GM18867 (cell line): Measurements from ENCODE around the gene NRM.
A peak's percentile ranks its signal among the peaks of the same experiment; 100 is the strongest.

Experiments
- ATAC-seq: cut with Tn5 transposase; IDR thresholded peaks from one replicate; pipeline ENCODE4 v1.9.1; 2021; ENCODE audit warnings: mild to moderate bottlenecking, moderate library complexity; ENCODE audit not compliant: unreplicated experiment

The NRM gene

DNA sequence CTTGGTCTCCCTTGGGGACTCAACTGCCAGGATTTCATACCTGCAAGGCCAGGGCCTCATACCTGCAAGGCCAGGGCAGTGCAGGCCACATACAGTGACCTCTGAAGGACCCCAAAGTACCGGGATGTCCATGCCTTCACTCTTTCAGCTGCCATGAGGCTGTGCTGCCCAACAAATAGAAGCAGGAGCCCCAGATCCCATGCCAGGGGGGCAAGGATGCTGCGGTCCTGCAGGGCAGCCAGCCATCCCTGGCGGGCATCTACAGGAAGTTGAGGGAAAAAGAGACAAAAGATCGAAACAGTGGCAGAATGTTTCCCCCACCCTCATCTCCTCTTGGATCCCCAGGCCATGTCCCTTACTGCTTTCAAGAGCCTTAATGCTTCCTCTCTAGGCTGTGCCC is 799 bp downstream of the NRM start:
- ATAC-seq, result no peak

- no peak for ATAC-seq
Measured at GRCh38 chr6:30689022-30689865, 1.5 kb downstream of the NRM start.

DNA sequence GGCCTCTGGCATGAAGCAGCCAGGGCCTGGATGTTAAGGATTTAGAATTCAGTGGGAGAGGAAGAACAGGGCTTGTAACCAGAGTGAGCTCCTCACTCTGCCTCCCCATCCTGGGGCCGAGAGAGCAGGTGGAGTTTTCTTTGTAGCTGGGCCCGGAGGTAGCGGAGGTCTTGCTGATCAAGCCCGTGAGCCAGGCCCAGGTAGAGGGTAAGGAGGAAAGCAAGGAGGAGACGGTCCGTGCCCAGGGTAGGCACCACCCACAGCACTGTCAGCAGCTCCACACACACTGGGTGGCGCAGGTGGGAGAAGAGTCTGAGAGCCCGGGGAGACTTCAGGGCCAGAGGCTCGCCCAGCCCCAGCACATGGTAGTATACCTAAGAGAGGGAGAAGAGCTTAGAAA is 2.2 kb downstream of the NRM start:
- no peak for ATAC-seq

GRCh38 chr6:30687659-30688431 is 2.9 kb downstream of the NRM start:
- ATAC-seq, result no peak

- peak; percentile 39 for ATAC-seq
Measured at GRCh38 chr6:30686908-30687658, 3.7 kb downstream of the NRM start.

DNA sequence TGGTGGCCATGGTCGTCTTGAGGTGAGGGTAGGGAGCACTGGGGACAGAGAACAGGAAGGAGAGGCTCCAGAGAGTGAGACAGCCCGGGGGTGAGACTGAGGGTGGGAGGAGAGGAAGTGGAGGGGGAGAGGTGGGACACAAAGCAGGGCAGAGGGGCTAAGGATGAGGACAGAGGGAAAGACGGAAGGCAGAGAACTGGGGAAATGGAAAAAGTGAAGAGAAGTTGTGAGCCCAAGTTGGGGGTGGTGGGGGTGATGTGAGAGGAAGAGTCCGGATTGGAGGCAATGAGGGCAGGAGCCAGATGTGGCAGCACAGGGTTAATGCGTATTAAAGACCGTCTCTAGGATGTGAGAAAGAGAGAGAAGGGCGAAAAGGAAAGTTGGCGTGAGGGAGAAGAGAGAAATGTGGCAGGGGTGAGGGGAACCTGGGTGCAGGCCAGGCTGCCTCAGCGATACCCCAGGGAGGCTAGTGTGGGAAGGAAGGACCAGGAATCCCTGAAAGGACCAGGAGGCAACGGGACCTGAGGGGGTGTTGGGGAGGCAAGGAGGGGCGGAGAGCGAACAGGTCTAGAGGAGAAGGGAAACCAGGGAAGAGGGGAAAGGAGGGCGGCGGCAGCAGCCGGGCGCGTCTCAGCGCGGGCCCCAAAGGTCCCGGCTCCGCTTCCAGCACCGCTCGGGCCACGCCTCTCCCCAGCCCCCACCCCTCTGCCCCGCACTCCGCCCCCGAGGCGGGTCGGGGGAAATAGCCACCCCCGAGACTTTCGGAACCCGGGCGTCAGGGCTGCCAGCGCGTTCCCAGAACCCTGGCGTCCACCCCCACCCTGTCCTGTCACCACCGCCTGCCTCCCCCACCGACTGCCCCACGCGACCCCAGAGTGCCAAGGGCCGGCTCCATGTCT is 4.5 kb downstream of the NRM start, which contains the start of gene PPP1R18:
Gene PPP1R18 (minus strand): TSS at position 637 of the 899 bp plus-strand sequence. CDS start 627 bp downstream, at position 10.
- ATAC-seq, result peak; percentile 23

- ATAC-seq, result no peak
Measured at GRCh38 chr6:30685157-30686008, 5.4 kb downstream of the NRM start.

DNA sequence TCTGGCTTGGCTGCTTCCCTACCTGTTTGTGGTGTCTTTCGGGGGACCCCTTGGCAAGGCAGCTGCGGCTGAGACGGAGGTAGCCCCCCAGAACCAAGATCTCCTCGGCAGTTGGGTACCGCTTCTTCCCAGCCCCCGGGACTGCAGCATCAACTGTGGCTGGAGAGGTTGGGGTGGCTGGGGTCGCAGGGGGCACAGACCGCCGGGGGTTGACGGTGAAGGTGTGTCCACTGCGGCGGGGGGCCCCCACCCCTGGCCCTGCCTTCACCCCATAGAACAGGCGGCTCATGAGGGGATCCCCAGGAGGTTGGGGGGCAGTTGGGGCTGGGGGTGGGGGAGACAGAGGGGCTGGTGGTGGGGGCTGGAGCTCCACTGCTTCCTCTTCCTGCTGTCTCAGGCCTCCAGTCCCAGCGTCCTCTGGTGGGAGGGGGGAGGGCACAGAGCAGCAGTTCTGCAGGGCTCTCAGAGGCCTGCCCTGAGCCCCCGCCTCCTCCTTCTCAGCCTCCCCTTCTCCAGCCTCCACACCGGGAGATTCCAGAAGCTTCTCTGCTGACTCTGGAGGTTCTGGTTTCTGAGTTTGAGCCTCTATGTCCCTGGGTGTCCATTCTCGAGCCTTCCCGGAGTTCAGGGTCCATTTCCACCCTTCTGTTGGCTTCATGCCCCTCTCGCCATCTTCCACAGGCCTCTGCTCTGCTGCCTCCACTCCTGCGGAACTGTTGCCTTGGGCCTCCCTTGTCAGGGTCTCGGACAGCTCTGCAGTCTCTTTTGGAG is 6.2 kb downstream of the NRM start:
- no peak for ATAC-seq

GRCh38 chr6:30683980-30684338 is 6.8 kb downstream of the NRM start:
- ATAC-seq, result no peak

- no peak for ATAC-seq
Measured at GRCh38 chr6:30683183-30683979, 7.4 kb downstream of the NRM start.

DNA sequence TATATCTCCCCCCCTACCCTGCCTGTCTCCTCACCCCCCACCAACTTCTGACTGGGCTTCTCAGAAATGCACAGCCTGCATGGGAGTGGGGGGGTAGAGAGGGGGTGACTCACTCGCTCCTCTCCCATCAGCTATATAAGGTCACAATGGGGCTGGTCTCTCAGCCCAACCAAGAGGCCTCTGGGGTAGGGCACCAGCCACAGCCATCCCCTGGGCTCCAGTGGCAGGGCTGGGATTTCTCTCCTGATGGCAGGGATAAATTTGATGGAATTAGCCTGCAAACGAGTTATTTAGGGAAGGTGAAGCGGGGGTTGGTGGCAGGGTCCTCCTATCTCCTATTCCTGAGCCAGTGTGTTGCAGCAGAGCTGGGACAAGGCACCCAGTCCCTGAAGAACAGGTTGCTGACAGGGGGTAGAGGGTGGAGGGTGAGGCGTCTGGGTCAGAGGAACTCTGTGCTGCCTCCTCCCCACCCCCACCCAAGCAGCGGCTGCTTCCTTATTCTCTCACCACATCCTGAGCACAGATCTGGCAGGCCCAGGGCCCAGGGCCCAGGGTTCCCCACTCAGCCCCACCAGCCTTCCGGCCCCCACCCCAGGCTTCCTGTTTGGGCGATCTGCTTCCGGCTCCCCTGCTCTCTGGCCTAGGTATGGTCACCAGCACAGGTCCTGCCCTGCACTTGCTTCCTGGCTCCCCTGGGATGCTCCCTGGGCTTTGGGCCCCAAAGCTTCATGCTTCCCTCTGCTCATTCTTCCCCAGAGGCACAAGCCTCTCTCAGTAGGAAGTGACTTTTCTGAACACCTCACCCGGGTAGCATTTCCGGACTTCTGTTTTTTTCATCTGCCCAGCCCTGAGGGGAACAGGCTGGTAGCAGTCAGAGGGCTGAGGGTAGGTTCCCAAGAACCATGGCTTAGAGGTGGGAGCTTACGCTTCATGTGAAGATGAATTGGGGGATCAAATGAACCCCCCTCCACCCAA is 8.4 kb downstream of the NRM start:
- ATAC-seq, result peak; percentile 51

DNA sequence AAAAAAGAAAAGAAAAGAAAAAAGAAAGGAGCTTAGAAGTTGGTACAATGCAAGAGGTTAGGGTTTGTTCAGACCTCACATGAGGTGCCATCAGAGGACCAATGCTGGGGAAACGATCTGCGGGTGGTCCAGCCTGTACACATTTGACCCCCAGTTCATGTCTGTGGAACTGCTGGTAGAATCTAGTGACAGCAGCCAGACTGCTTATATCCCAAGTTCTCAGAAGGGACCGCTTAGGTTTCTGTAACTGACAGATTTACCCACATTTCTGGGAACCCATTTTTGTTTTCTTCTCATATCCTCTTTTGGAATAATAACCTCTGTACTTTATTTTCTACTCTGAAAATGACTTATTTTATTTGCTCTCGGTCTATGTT is 9.0 kb downstream of the NRM start:
- no peak for ATAC-seq

DNA sequence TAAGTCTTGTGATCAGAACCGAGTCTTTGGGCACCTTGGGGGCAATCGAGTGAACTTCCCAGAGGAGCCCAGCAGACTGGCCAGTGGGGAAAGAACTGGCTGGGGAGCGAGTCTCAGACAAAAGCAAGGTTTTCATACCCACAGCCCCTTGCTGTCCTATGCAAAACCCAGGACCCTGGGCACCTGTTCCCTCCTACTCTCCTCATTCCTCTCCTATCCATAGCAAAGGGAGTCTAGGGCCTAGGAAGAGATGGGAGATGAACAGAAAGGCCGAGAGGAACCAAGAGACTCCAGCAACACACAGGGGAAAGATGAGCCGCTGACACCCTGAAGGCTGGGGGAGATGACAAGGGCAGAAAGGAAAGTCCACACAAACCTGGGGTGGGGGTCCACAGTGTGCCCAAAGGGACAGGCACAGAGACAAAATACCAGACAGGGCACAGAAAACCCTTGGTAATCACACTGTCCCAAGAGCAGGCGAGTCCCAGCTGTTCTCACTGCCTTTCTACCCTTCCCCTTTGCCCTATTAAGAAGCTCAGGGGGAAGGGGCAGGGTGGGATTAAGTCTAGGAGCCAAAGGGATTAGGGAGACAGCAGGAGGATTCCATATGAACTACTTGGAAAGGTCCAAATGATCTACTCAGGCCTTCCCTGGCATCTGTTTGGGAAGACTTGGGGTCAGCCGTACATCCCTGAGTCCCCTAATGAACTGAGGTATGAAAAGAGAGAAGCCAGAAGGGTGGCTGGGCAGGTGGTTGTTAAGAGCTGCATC is 10.8 kb downstream of the NRM start:
- ATAC-seq, result no peak

GRCh38 chr6:30678964-30679726 is 11.6 kb downstream of the NRM start:
- no peak for ATAC-seq

DNA sequence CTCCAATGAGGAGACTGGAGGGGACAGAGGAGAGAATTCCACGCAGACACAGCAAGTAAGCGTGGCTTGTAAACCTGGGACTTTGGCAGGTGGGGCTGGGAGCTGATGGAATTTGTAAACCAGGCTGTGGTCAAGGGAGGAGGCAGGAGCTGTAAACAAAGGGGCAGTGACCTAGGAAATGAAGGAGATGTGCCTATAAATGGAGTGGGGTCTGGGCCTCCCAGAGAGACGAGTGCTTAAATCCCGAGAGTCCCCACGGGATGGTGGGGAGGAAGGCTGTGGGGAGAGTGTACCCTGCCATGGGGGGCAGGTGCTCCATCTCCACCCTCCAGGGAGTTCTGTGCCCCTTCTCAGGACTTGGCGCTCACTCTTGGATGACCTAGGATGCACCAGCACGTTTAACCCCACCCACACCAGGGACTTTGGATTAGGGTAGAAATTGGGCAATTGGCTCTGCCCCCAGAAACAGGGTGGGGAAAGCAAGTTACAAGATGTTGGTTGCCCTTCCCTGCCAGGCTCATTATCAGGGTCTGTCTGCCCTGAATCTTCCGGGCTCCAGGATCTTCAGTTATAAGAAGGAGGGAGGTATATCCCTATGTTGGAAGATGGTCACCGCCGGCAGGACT is 14.0 kb downstream of the NRM start:
- no peak for ATAC-seq
